Fibroblast of villous mesenchyme (primary cell): Measurements from ENCODE around the gene STXBP5L. TPM values are rescaled to one million over a fixed set of nuclear protein-coding genes. Genes with fewer than 3 reads are reported as not detected.
"Not testable (repeated sequence)": the region's sequence is repeated elsewhere in the genome, so short reads cannot be mapped to it uniquely, and the experiment has no call there.

Source experiments
- DNase-seq: peaks from one replicate; pipeline ENCODE4 v3.0.0-alpha.2; 2010; ENCODE audit warnings: low read depth
- H3K4me3 ChIP-seq: 2 replicates; pipeline ENCODE4 v1.5.1; 2011; ENCODE audit warnings: low read depth, mild to moderate bottlenecking, low read length
- total RNA-seq: library from RNA; depleted of rRNA; stranded (reverse); fragments of >200 nt; gene quantifications from 2 replicates; pipeline ENCODE4 v1.2.3, GENCODE V29; 2012
- TF ChIP-seq, protein P1 (sequence below): IDR thresholded peaks from 2 replicates; pipeline ENCODE4 v1.5.1; 2012; ENCODE audit warnings: low read depth, mild to moderate bottlenecking, low read length; ENCODE audit not compliant: insufficient read depth

Gene STXBP5L
- total RNA-seq, 1 donor = under 0.01 TPM

- TF ChIP-seq, protein P1, sequence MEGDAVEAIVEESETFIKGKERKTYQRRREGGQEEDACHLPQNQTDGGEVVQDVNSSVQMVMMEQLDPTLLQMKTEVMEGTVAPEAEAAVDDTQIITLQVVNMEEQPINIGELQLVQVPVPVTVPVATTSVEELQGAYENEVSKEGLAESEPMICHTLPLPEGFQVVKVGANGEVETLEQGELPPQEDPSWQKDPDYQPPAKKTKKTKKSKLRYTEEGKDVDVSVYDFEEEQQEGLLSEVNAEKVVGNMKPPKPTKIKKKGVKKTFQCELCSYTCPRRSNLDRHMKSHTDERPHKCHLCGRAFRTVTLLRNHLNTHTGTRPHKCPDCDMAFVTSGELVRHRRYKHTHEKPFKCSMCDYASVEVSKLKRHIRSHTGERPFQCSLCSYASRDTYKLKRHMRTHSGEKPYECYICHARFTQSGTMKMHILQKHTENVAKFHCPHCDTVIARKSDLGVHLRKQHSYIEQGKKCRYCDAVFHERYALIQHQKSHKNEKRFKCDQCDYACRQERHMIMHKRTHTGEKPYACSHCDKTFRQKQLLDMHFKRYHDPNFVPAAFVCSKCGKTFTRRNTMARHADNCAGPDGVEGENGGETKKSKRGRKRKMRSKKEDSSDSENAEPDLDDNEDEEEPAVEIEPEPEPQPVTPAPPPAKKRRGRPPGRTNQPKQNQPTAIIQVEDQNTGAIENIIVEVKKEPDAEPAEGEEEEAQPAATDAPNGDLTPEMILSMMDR = no peak
- DNase-seq = no peak
- no peak overlapping the region for H3K4me3 ChIP-seq
Measured at GRCh38 chr3:121330634-121331033, 422.6 kb downstream of the STXBP5L start.

- DNase-seq, H3K4me3 ChIP-seq: not testable (repeated sequence)
Measured at GRCh38 chr3:121355960-121356359, 448.0 kb downstream of the STXBP5L start.

DNA sequence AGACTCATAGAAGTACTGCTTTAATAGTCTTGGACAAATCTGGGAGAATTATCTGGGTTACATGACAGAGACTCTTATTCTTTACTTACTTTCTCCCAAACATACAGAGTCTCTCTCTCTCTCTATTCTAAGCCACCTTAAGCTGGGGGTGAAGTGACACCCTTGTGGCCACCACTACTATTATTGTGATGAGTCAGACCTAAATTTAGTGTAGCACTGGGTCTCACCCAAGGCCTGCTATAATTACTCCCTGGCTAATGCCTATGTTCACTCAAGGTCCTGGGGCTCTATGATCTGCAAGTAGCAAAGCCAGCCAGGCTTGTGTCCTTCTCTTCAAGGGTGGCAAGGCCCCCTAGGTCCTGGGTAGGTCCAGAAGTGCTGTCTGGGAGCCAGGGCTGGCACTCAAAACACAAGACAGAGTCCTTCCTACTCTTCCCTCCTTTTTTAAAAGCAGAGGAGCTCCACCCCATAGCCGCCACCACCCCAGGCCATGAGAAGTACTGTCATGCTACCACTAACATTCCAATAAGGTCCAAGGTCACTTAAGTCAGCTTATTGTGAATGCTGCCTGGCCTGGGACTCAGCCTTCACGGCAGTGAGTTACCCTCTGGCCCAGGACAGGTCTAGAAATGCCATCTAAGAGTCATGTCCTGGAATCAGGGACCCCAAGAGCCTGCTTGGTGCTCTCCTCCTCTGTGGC lies 454.2 kb downstream of the STXBP5L start:
- no peak for DNase-seq
- TF ChIP-seq, protein P1 = no peak
- H3K4me3 ChIP-seq = no peak overlapping the region

DNA sequence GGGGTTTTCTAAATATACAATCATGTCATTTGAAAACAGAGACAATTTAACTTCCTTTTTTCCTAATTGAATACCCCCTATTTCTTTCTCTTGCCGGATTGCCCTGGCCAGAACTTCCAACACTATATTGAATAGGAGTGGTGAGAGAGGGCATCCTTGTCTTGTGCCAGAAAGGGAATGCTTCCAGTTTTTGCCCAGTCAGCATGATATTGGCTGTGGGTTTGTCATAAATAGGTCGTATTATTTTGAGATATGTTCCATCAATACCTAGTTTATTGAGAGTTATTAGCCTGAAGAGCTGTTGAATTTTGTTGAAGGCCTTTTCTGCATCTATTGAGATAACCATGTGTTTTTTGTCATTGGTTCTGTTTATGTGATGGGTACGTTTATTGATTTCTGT lies 480.3 kb downstream of the STXBP5L start:
- H3K4me3 ChIP-seq, DNase-seq: not testable (repeated sequence)

- not testable (repeated sequence) for H3K4me3 ChIP-seq, DNase-seq
Measured at GRCh38 chr3:121395967-121396366, 488.0 kb downstream of the STXBP5L start.

GRCh38 chr3:121398051-121398450 lies 490.0 kb downstream of the STXBP5L start:
- DNase-seq, H3K4me3 ChIP-seq: not testable (repeated sequence)

GRCh38 chr3:121399820-121400219 lies 491.8 kb downstream of the STXBP5L start:
- no peak overlapping the region for H3K4me3 ChIP-seq
- TF ChIP-seq, protein P1 = no peak
- no peak for DNase-seq

GRCh38 chr3:121405631-121406030 lies 497.6 kb downstream of the STXBP5L start:
- TF ChIP-seq, protein P1 = no peak
- DNase-seq = no peak
- no peak overlapping the region for H3K4me3 ChIP-seq

DNA sequence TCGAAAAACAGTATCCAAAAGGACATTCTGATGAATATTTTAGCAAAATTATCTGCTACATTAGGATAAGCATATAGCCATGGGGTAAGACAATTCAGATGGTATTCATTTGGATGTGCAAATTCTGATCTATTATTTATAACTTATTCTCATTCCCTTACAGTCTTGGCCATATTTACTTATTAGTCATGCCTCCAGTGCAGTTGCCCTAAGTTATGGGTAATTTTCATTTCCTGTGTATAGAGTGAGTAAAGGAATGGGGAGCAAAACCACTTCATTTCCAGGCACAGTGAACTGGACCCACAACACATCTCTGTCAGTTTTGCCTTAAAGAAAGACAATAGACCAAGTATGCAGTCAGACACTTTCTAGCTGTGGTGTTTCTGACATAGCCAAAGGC lies 503.5 kb downstream of the STXBP5L start:
- TF ChIP-seq, protein P1 = no peak
- H3K4me3 ChIP-seq = no peak overlapping the region
- DNase-seq = no peak
